ENCODE measurements around the gene DSCAML1. TPM values are rescaled to one million over a fixed set of nuclear protein-coding genes. Genes with fewer than 3 reads are reported as not detected.

Gene DSCAML1
- total RNA-seq, 1 experiment from 2014 or later, result not detected

GRCh38 chr11:117679461-117679860, 117.6 kb downstream of the DSCAML1 start:
- Histone ChIP-seq H3K36me3 (ENCODE audit: control insufficient read depth in 1 of 2, insufficient read depth in 2 of 2, low read length in 2 of 2) (no peaks in the 10 kb centered on the region), H4K20me1 (ENCODE audit: insufficient read depth) (no peaks in the 10 kb centered on the region), H3K9me2 (ENCODE audit: insufficient read depth) (no peaks in the 10 kb centered on the region), H3K4me1 (ENCODE audit: control insufficient read depth in 1 of 2, insufficient read depth in 2 of 2, low read length in 2 of 2) (no peaks in the 10 kb centered on the region), H3K79me2 (ENCODE audit: insufficient read depth, low read length) (no peaks in the 10 kb centered on the region), H3K27ac (ENCODE audit: low read depth, low read length) (no peak overlapping the region), H2AFZ (ENCODE audit: low read depth, low read length, poor library complexity, severe bottlenecking) (no peak overlapping the region), H3K4me3 (replicated peaks in 1 of 2; ENCODE audit: low read depth in 1 of 2, low read length in 2 of 2) (no peak overlapping the region), H3K9ac (ENCODE audit: low read length) (no peak overlapping the region), H3K9me3 (ENCODE audit: control insufficient read depth in 1 of 2, insufficient read depth in 1 of 2, low read depth in 1 of 2, low read length in 2 of 2) (no peaks in the 10 kb centered on the region), H3K4me2 (ENCODE audit: low read length) (no peak overlapping the region), H3K27me3 (ENCODE audit: insufficient read depth, low read length) (peaks cover 43% of the 10 kb centered on the region)
- ChIA-PET RAD21 (ENCODE audit: low non-redundant PET in 1 of 2, low total read pairs in 2 of 2, uncharacterized antibody in 2 of 2, unreplicated experiment in 2 of 2) (no interaction called here), POLR2A (no interaction called here), CTCF (no interaction called here)
- intact Hi-C loops (cut with micrococcal nuclease), result no loop called here
- BruUV-seq (replicated peaks), result no TSS peak
- TF ChIP-seq JUND (IDR thresholded peaks at IDR 0.05) (no peak), SP1 (IDR thresholded peaks at IDR 0.05; ENCODE audit: low read depth) (no peak), RAD21 (IDR thresholded peaks at IDR 0.05; ENCODE audit: low read depth) (no peak), EZH2phosphoT487 (IDR thresholded peaks at IDR 0.05; ENCODE audit: borderline replicate concordance) (no peak), CBX3 (IDR thresholded peaks at IDR 0.05; ENCODE audit: low read depth) (no peak), POLR2AphosphoS5 (IDR thresholded peaks at IDR 0.05; ENCODE audit: low read depth, low read length) (no peak)
- TF ChIP-seq, protein P1, sequence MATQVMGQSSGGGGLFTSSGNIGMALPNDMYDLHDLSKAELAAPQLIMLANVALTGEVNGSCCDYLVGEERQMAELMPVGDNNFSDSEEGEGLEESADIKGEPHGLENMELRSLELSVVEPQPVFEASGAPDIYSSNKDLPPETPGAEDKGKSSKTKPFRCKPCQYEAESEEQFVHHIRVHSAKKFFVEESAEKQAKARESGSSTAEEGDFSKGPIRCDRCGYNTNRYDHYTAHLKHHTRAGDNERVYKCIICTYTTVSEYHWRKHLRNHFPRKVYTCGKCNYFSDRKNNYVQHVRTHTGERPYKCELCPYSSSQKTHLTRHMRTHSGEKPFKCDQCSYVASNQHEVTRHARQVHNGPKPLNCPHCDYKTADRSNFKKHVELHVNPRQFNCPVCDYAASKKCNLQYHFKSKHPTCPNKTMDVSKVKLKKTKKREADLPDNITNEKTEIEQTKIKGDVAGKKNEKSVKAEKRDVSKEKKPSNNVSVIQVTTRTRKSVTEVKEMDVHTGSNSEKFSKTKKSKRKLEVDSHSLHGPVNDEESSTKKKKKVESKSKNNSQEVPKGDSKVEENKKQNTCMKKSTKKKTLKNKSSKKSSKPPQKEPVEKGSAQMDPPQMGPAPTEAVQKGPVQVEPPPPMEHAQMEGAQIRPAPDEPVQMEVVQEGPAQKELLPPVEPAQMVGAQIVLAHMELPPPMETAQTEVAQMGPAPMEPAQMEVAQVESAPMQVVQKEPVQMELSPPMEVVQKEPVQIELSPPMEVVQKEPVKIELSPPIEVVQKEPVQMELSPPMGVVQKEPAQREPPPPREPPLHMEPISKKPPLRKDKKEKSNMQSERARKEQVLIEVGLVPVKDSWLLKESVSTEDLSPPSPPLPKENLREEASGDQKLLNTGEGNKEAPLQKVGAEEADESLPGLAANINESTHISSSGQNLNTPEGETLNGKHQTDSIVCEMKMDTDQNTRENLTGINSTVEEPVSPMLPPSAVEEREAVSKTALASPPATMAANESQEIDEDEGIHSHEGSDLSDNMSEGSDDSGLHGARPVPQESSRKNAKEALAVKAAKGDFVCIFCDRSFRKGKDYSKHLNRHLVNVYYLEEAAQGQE (IDR thresholded peaks at IDR 0.05; ENCODE audit: low read depth), result no peak
- DNase-seq (ENCODE audit: low read depth, low spot score), result no peak
- ATAC-seq, result no peak

All from HCT116 (cell line).